ENCODE data around the gene TUBD1.

GRCh38 chr17:59856859-59857794 lies 35.6 kb downstream of the TUBD1 start:
- peak; percentile 11; the same call in 1 of the 2 replicates for TF ChIP-seq CTCF (IDR thresholded peaks at IDR 0.05)
- TF ChIP-seq TCF7L2 (IDR thresholded peaks at IDR 0.05; ENCODE audit: low read depth, low read length), result no peak
- no peak for TF ChIP-seq REST (IDR thresholded peaks at IDR 0.05; ENCODE audit: insufficient read depth in 1 of 2, low read depth in 2 of 2, low read length in 1 of 2)
- TF ChIP-seq POLR2AphosphoS5 (IDR thresholded peaks at IDR 0.05; ENCODE audit: low read depth, low read length), result no peak

Data from Panc1 (cell line).